Measurements from ENCODE around the gene SHC1.
"Not testable (repeated sequence)": the region's sequence is repeated elsewhere in the genome, so short reads cannot be mapped to it uniquely, and the experiment has no call there.

The SHC1 gene

GRCh38 chr1:154999571-155000410 lies 29.2 kb upstream of the SHC1 start:
- peak overlapping the region; percentile 95 for H3K4me2 ChIP-seq (ENCODE audit: low read length)
- H3K9me3 ChIP-seq (replicated peaks; ENCODE audit: low read length) = no peaks in the 10 kb centered on the region
- peaks cover 21% of the 10 kb centered on the region for H3K4me1 ChIP-seq (ENCODE audit: control insufficient read depth, insufficient read depth, low read length)
- no peaks in the 10 kb centered on the region for H3K36me3 ChIP-seq (ENCODE audit: insufficient read depth, low read length)
- H3K4me3 ChIP-seq (ENCODE audit: low read length) = peak overlapping the region; percentile 75
- H3K9ac ChIP-seq (ENCODE audit: low read depth, low read length) = peak overlapping the region; percentile 62
- H3K27me3 ChIP-seq (ENCODE audit: control insufficient read depth, insufficient read depth, low read length) = no peaks in the 10 kb centered on the region

GRCh38 chr1:154998818-154999570 lies 28.4 kb upstream of the SHC1 start:
- peak overlapping the region; percentile 50 for H3K4me3 ChIP-seq (ENCODE audit: low read length)
- no peaks in the 10 kb centered on the region for H3K9me3 ChIP-seq (replicated peaks; ENCODE audit: low read length)
- H3K4me1 ChIP-seq (ENCODE audit: control insufficient read depth, insufficient read depth, low read length) = peaks cover 13% of the 10 kb centered on the region
- no peaks in the 10 kb centered on the region for H3K36me3 ChIP-seq (ENCODE audit: insufficient read depth, low read length)
- H3K4me2 ChIP-seq (ENCODE audit: low read length) = peak overlapping the region; percentile 95
- no peak overlapping the region for H3K9ac ChIP-seq (ENCODE audit: low read depth, low read length)
- H3K27me3 ChIP-seq (ENCODE audit: control insufficient read depth, insufficient read depth, low read length) = no peaks in the 10 kb centered on the region

- H3K27me3 ChIP-seq (ENCODE audit: control insufficient read depth, insufficient read depth, low read length) = no peaks in the 10 kb centered on the region
Observed at GRCh38 chr1:154998201-154998780, 27.7 kb upstream of the SHC1 start.

GRCh38 chr1:154996966-154997701 lies 26.6 kb upstream of the SHC1 start:
- Histone ChIP-seq H3K9me3 (replicated peaks; ENCODE audit: low read length) (no peaks in the 10 kb centered on the region), H3K4me2 (ENCODE audit: low read length) (no peak overlapping the region), H3K9ac (ENCODE audit: low read depth, low read length) (no peak overlapping the region), H3K36me3 (ENCODE audit: insufficient read depth, low read length) (no peaks in the 10 kb centered on the region), H3K27me3 (ENCODE audit: control insufficient read depth, insufficient read depth, low read length) (no peaks in the 10 kb centered on the region), H3K4me3 (ENCODE audit: low read length) (no peak overlapping the region), H3K4me1 (ENCODE audit: control insufficient read depth, insufficient read depth, low read length) (peaks cover 17% of the 10 kb centered on the region)

More at GRCh38 chr1:154998201-154998780, 27.7 kb upstream of the SHC1 start:
- Histone ChIP-seq H3K4me2 (ENCODE audit: low read length) (no peak overlapping the region), H3K4me1 (ENCODE audit: control insufficient read depth, insufficient read depth, low read length) (peaks cover 12% of the 10 kb centered on the region), H3K9me3 (replicated peaks; ENCODE audit: low read length) (no peaks in the 10 kb centered on the region), H3K4me3 (ENCODE audit: low read length) (no peak overlapping the region), H3K9ac (ENCODE audit: low read depth, low read length) (no peak overlapping the region), H3K36me3 (ENCODE audit: insufficient read depth, low read length) (no peaks in the 10 kb centered on the region)

GRCh38 chr1:154995301-154995983 lies 24.9 kb upstream of the SHC1 start:
- not testable (repeated sequence) for H3K4me3 ChIP-seq (ENCODE audit: low read length); H3K9ac ChIP-seq (ENCODE audit: low read depth, low read length); H3K9me3 ChIP-seq (replicated peaks; ENCODE audit: low read length); H3K4me2 ChIP-seq (ENCODE audit: low read length); H3K27me3 ChIP-seq (ENCODE audit: control insufficient read depth, insufficient read depth, low read length); H3K36me3 ChIP-seq (ENCODE audit: insufficient read depth, low read length)
- H3K4me1 ChIP-seq (ENCODE audit: control insufficient read depth, insufficient read depth, low read length) = peaks cover 12% of the 10 kb centered on the region

GRCh38 chr1:154994591-154994990 lies 24.0 kb upstream of the SHC1 start:
- Histone ChIP-seq H3K4me3 (ENCODE audit: low read length) (no peak overlapping the region), H3K9ac (ENCODE audit: low read depth, low read length) (no peak overlapping the region), H3K9me3 (replicated peaks; ENCODE audit: low read length) (no peaks in the 10 kb centered on the region), H3K4me2 (ENCODE audit: low read length) (no peak overlapping the region), H3K4me1 (ENCODE audit: control insufficient read depth, insufficient read depth, low read length) (peaks cover 6% of the 10 kb centered on the region), H3K36me3 (ENCODE audit: insufficient read depth, low read length) (peaks cover 9% of the 10 kb centered on the region), H3K27me3 (ENCODE audit: control insufficient read depth, insufficient read depth, low read length) (no peaks in the 10 kb centered on the region)

- Histone ChIP-seq H3K4me3 (ENCODE audit: low read length) (no peak overlapping the region), H3K4me1 (ENCODE audit: control insufficient read depth, insufficient read depth, low read length) (peaks cover 4% of the 10 kb centered on the region), H3K9ac (ENCODE audit: low read depth, low read length) (no peak overlapping the region)
Observed at GRCh38 chr1:154994269-154994587, 23.7 kb upstream of the SHC1 start.

GRCh38 chr1:154993572-154994268 lies 23.2 kb upstream of the SHC1 start, which contains the start of gene LENEP:
TSS of gene LENEP (plus strand) at chr1:154993586. CDS start at chr1:154993608, 22 bp downstream.
- no peaks in the 10 kb centered on the region for H3K9me3 ChIP-seq (replicated peaks; ENCODE audit: low read length)
- H3K4me2 ChIP-seq (ENCODE audit: low read length) = no peak within 1 kb of the TSS
- H3K27me3 ChIP-seq (ENCODE audit: control insufficient read depth, insufficient read depth, low read length) = no peaks in the 10 kb centered on the region
- H3K4me1 ChIP-seq (ENCODE audit: control insufficient read depth, insufficient read depth, low read length) = peaks cover 4% of the 10 kb centered on the region
- no peak within 1 kb of the TSS for H3K4me3 ChIP-seq (ENCODE audit: low read length)
- no peak within 1 kb of the TSS for H3K9ac ChIP-seq (ENCODE audit: low read depth, low read length)
- peaks cover 17% of the 10 kb centered on the region for H3K36me3 ChIP-seq (ENCODE audit: insufficient read depth, low read length)

More at GRCh38 chr1:154994269-154994587, 23.7 kb upstream of the SHC1 start:
- H3K9me3 ChIP-seq (replicated peaks; ENCODE audit: low read length) = no peaks in the 10 kb centered on the region
- no peaks in the 10 kb centered on the region for H3K27me3 ChIP-seq (ENCODE audit: control insufficient read depth, insufficient read depth, low read length)
- peaks cover 11% of the 10 kb centered on the region for H3K36me3 ChIP-seq (ENCODE audit: insufficient read depth, low read length)
- no peak overlapping the region for H3K4me2 ChIP-seq (ENCODE audit: low read length)

- Histone ChIP-seq H3K36me3 (ENCODE audit: insufficient read depth, low read length) (peaks cover 24% of the 10 kb centered on the region), H3K9ac (ENCODE audit: low read depth, low read length) (no peak overlapping the region), H3K4me3 (ENCODE audit: low read length) (no peak overlapping the region), H3K27me3 (ENCODE audit: control insufficient read depth, insufficient read depth, low read length) (no peaks in the 10 kb centered on the region), H3K4me1 (ENCODE audit: control insufficient read depth, insufficient read depth, low read length) (peaks cover 4% of the 10 kb centered on the region), H3K9me3 (replicated peaks; ENCODE audit: low read length) (no peaks in the 10 kb centered on the region), H3K4me2 (ENCODE audit: low read length) (no peak overlapping the region)
Observed at GRCh38 chr1:154992721-154993571, 22.4 kb upstream of the SHC1 start.

- H3K4me2 ChIP-seq (ENCODE audit: low read length) = no peak overlapping the region
- H3K4me1 ChIP-seq (ENCODE audit: control insufficient read depth, insufficient read depth, low read length) = peaks cover 4% of the 10 kb centered on the region
- peaks cover 36% of the 10 kb centered on the region for H3K36me3 ChIP-seq (ENCODE audit: insufficient read depth, low read length)
- H3K9ac ChIP-seq (ENCODE audit: low read depth, low read length) = no peak overlapping the region
- no peak overlapping the region for H3K4me3 ChIP-seq (ENCODE audit: low read length)
- no peaks in the 10 kb centered on the region for H3K9me3 ChIP-seq (replicated peaks; ENCODE audit: low read length)
- H3K27me3 ChIP-seq (ENCODE audit: control insufficient read depth, insufficient read depth, low read length) = no peaks in the 10 kb centered on the region
Observed at GRCh38 chr1:154990276-154990675, 19.7 kb upstream of the SHC1 start.

Measured in skeletal muscle satellite cell (primary cell).